Glutamatergic neuron (in vitro differentiated cells): Measurements from ENCODE around the gene ZNHIT2. TPM values are rescaled to one million over a fixed set of nuclear protein-coding genes. Genes with fewer than 3 reads are reported as not detected.
A peak's percentile ranks its signal among the peaks of the same experiment; 100 is the strongest.

Experiments used
- DNase-seq: peaks from one replicate; pipeline ENCODE4 v3.0.0; 2022
- H3K27ac Mint-ChIP-seq: one replicate; pipeline ENCODE4 v1.8.0; 2020; ENCODE audit warnings: mild to moderate bottlenecking, mixed read lengths, inconsistent platforms; ENCODE audit not compliant: unreplicated experiment
- H3K27me3 Mint-ChIP-seq: one replicate; pipeline ENCODE4 v1.8.0; 2020; ENCODE audit warnings: mild to moderate bottlenecking, moderate library complexity, mixed read lengths, inconsistent platforms; ENCODE audit not compliant: unreplicated experiment
- H3K36me3 Mint-ChIP-seq: one replicate; pipeline ENCODE4 v1.8.0; 2020; ENCODE audit warnings: mild to moderate bottlenecking, mixed read lengths, inconsistent platforms; ENCODE audit not compliant: unreplicated experiment
- H3K4me1 Mint-ChIP-seq: one replicate; pipeline ENCODE4 v1.8.0; 2020; ENCODE audit warnings: mild to moderate bottlenecking, low read depth, mixed read lengths, inconsistent platforms; ENCODE audit not compliant: unreplicated experiment
- H3K4me3 Mint-ChIP-seq: one replicate; pipeline ENCODE4 v1.8.0; 2020; ENCODE audit warnings: mild to moderate bottlenecking, mixed read lengths, inconsistent platforms; ENCODE audit not compliant: unreplicated experiment
- H3K9me3 Mint-ChIP-seq: one replicate; pipeline ENCODE4 v1.8.0; 2020; ENCODE audit warnings: mild to moderate bottlenecking, moderate library complexity, mixed read lengths, inconsistent platforms; ENCODE audit not compliant: unreplicated experiment
- CTCF ChIP-seq: fragments of 200-600 bp; sonication (generic); IDR thresholded peaks from one replicate; pipeline ENCODE4 v1.5.0; 2021; ENCODE audit not compliant: partially characterized antibody, unreplicated experiment
- microRNA-seq: library from miRNA; unstranded; fragments of <30 nt; microRNA quantifications from one replicate; pipeline ENCODE4, GENCODE V29; 2020; ENCODE audit not compliant: unreplicated experiment
- total RNA-seq: library from RNA; stranded (reverse); fragmentation: NEBNext Ultra II Directional; extraction: Animal tissue kit (Norgen Biotek cat#: 25700); gene quantifications from one replicate; pipeline ENCODE4 v1.2.1, GENCODE V29; 2021; ENCODE audit not compliant: unreplicated experiment

Gene ZNHIT2
- total RNA-seq, 1 donor from 2014 or later, result 4.1 TPM

GRCh38 chr11:65071907-65072630, 45.4 kb downstream of the ZNHIT2 start:
- peaks cover 1% of the 10 kb centered on the region for H3K9me3 Mint-ChIP-seq
- DNase-seq, result no peak
- no peaks in the 10 kb centered on the region for H3K27me3 Mint-ChIP-seq
- no peak overlapping the region for H3K27ac Mint-ChIP-seq
- no peak overlapping the region for H3K4me3 Mint-ChIP-seq
- no peak for TF ChIP-seq CTCF
- H3K4me1 Mint-ChIP-seq, result peaks cover 6% of the 10 kb centered on the region
- H3K36me3 Mint-ChIP-seq, result no peaks in the 10 kb centered on the region

GRCh38 chr11:65069217-65069616, 48.3 kb downstream of the ZNHIT2 start:
- Mint-ChIP-seq H3K27ac (no peak overlapping the region), H3K27me3 (no peaks in the 10 kb centered on the region), H3K4me3 (no peak overlapping the region), H3K4me1 (peaks cover 7% of the 10 kb centered on the region), H3K36me3 (no peaks in the 10 kb centered on the region), H3K9me3 (peaks cover 1% of the 10 kb centered on the region)
- TF ChIP-seq CTCF, result no peak
- DNase-seq, result no peak

- no peak for TF ChIP-seq CTCF
- no peak overlapping the region for H3K4me3 Mint-ChIP-seq
Measured at GRCh38 chr11:65067446-65067845, 50.1 kb downstream of the ZNHIT2 start.

GRCh38 chr11:65066805-65067291, 50.7 kb downstream of the ZNHIT2 start:
- Mint-ChIP-seq H3K4me1 (peaks cover 7% of the 10 kb centered on the region), H3K4me3 (no peak overlapping the region), H3K36me3 (no peaks in the 10 kb centered on the region), H3K27me3 (no peaks in the 10 kb centered on the region), H3K27ac (peak overlapping the region; percentile 48), H3K9me3 (peaks cover 1% of the 10 kb centered on the region)
- no peak for TF ChIP-seq CTCF
- peak; percentile 41 for DNase-seq

More at GRCh38 chr11:65067446-65067845, 50.1 kb downstream of the ZNHIT2 start:
- peaks cover 1% of the 10 kb centered on the region for H3K9me3 Mint-ChIP-seq
- H3K36me3 Mint-ChIP-seq, result no peaks in the 10 kb centered on the region
- DNase-seq, result no peak
- H3K27ac Mint-ChIP-seq, result no peak overlapping the region
- H3K4me1 Mint-ChIP-seq, result peaks cover 7% of the 10 kb centered on the region
- H3K27me3 Mint-ChIP-seq, result no peaks in the 10 kb centered on the region

Small RNA genes within 50 kb of the gene (microRNA-seq; reads per million reads assigned to microRNA genes)
- gene MIR6751, result 2.8 reads per million, percentile 20 among the genes with 10 or more reads in this experiment

Other genes starting within 250 kb of the ZNHIT2 start
- 114 TPM for gene EHD1, start 239.1 kb downstream of the ZNHIT2 start, total RNA-seq
- gene ATG2A, start 200.5 kb downstream of the ZNHIT2 start, total RNA-seq, result 25.9 TPM
- 148 TPM for gene PPP2R5B, start 193.0 kb downstream of the ZNHIT2 start, total RNA-seq
- gene GPHA2, start 181.8 kb downstream of the ZNHIT2 start, total RNA-seq, result not detected
- not detected for gene MAJIN, start 145.6 kb downstream of the ZNHIT2 start, total RNA-seq
- not detected for gene BATF2, start 120.7 kb downstream of the ZNHIT2 start, total RNA-seq
- 68.4 TPM for gene ARL2, start 103.5 kb downstream of the ZNHIT2 start, total RNA-seq
- 40.4 TPM for gene SNX15, start 90.3 kb downstream of the ZNHIT2 start, total RNA-seq
- 14.4 TPM for gene SAC3D1, start 76.5 kb downstream of the ZNHIT2 start, total RNA-seq
- gene NAALADL1, start 59.1 kb downstream of the ZNHIT2 start, total RNA-seq, result 1.6 TPM
- 7.7 TPM for gene CDCA5, start 33.7 kb downstream of the ZNHIT2 start, total RNA-seq
- 33.9 TPM for gene ZFPL1, start 33.5 kb downstream of the ZNHIT2 start, total RNA-seq
- gene VPS51, start 21.5 kb downstream of the ZNHIT2 start, total RNA-seq, result 105 TPM
- gene TM7SF2, start 5.8 kb downstream of the ZNHIT2 start, total RNA-seq, result 241 TPM
- gene FAU, start 4.4 kb upstream of the ZNHIT2 start, total RNA-seq, result 560 TPM
- 32.9 TPM for gene MRPL49, start 4.6 kb upstream of the ZNHIT2 start, total RNA-seq
- 54.7 TPM for gene SYVN1, start 16.8 kb upstream of the ZNHIT2 start, total RNA-seq
- gene SPDYC, start 52.5 kb upstream of the ZNHIT2 start, total RNA-seq, result not detected
- 234 TPM for gene CAPN1, start 64.2 kb upstream of the ZNHIT2 start, total RNA-seq
- gene POLA2, start 144.3 kb upstream of the ZNHIT2 start, total RNA-seq, result 8.6 TPM
- 23.5 TPM for gene CDC42EP2, start 197.2 kb upstream of the ZNHIT2 start, total RNA-seq
- gene DPF2, start 216.2 kb upstream of the ZNHIT2 start, total RNA-seq, result 121 TPM
- gene TIGD3, start 237.1 kb upstream of the ZNHIT2 start, total RNA-seq, result 3.8 TPM